Liver (tissue), 9 donors: ENCODE data around the gene ZNF222. TPM values are rescaled to one million over a fixed set of nuclear protein-coding genes. Genes with fewer than 3 reads are reported as not detected.

Source experiments
- DNase-seq: peaks from one replicate; pipeline ENCODE4 v3.0.0-alpha.2; 2017; ENCODE audit warnings: low spot score
- H3K27ac ChIP-seq, 2 donors: one replicate each; pipeline ENCODE4 v1.7.0; 2013; ENCODE audit warnings: inconsistent platforms in 2 of 2, low read length in 2 of 2, control low read depth in 1 of 2, low read depth in 1 of 2, mild to moderate bottlenecking in 1 of 2
- H3K27me3 ChIP-seq, 4 donors: one replicate each; pipeline versions ENCODE4 v1.6.1 to v1.7.0; 2013; ENCODE audit warnings: low read length in 3 of 4, inconsistent platforms in 1 of 4, mild to moderate bottlenecking in 1 of 4, moderate library complexity in 1 of 4; ENCODE audit not compliant: control insufficient read depth in 4 of 4, insufficient read depth in 4 of 4
- H3K36me3 ChIP-seq, 4 donors: one replicate each; pipeline versions ENCODE4 v1.6.1 to v1.7.0; 2013; ENCODE audit warnings: low read length in 3 of 4, mild to moderate bottlenecking in 3 of 4, low read depth in 1 of 4, moderate library complexity in 1 of 4; ENCODE audit not compliant: control insufficient read depth in 4 of 4, insufficient read depth in 3 of 4
- H3K4me1 ChIP-seq, 4 donors: one replicate each; pipeline versions ENCODE4 v1.6.1 to v1.7.0; 2013; ENCODE audit warnings: low read length in 3 of 4, mild to moderate bottlenecking in 3 of 4, moderate library complexity in 1 of 4; ENCODE audit not compliant: control insufficient read depth in 4 of 4, insufficient read depth in 4 of 4
- H3K4me3 ChIP-seq, 3 donors: one replicate each; pipeline versions ENCODE4 v1.6.1 to v1.7.0; 2013; ENCODE audit warnings: low read length in 3 of 3, control low read depth in 1 of 3, low read depth in 1 of 3, mild to moderate bottlenecking in 1 of 3
- H3K9ac ChIP-seq, 2 donors: one replicate each; pipeline ENCODE4 v1.7.0; 2013; ENCODE audit warnings: low read length in 2 of 2, mild to moderate bottlenecking in 2 of 2, moderate library complexity in 2 of 2, control low read depth in 1 of 2, low read depth in 1 of 2
- H3K9me3 ChIP-seq, 4 donors: one replicate each; pipeline versions ENCODE4 v1.6.1 to v1.7.0; 2013; ENCODE audit warnings: low read length in 3 of 4; ENCODE audit not compliant: control insufficient read depth in 4 of 4
- EGR1 ChIP-seq, 2 donors: IDR thresholded peaks; 2 replicates each; pipeline ENCODE4 v1.6.1; 2016 to 2018; ENCODE audit warnings: antibody characterized with exemption in 2 of 2, low read depth in 2 of 2
- FOXA1 ChIP-seq: IDR thresholded peaks from 2 replicates; pipeline ENCODE4 v1.6.1; 2016; ENCODE audit warnings: antibody characterized with exemption
- FOXA2 ChIP-seq: IDR thresholded peaks from 2 replicates; pipeline ENCODE4 v1.6.1; 2016; ENCODE audit warnings: antibody characterized with exemption
- GABPA ChIP-seq, 2 donors: IDR thresholded peaks in 1 of 2; conservative IDR thresholded peaks in 1 of 2; 2 replicates each; pipeline ENCODE4 v1.6.1; 2016; ENCODE audit warnings: antibody characterized with exemption in 2 of 2, mild to moderate bottlenecking in 1 of 2, moderate library complexity in 1 of 2
- HNF4A ChIP-seq, 2 donors: conservative IDR thresholded peaks; 2 replicates each; pipeline ENCODE4 v1.6.1; 2016; ENCODE audit warnings: antibody characterized with exemption in 2 of 2, mild to moderate bottlenecking in 2 of 2
- HNF4G ChIP-seq: IDR thresholded peaks from 2 replicates; pipeline ENCODE4 v1.6.1; 2016; ENCODE audit warnings: antibody characterized with exemption
- JUND ChIP-seq, 2 donors: IDR thresholded peaks; 2 replicates each; pipeline ENCODE4 v1.6.1; 2016; ENCODE audit warnings: antibody characterized with exemption in 2 of 2
- NR2F2 ChIP-seq: IDR thresholded peaks from 2 replicates; pipeline ENCODE4 v1.6.1; 2016; ENCODE audit warnings: antibody characterized with exemption
- RAD21 ChIP-seq, 2 donors: IDR thresholded peaks; 2 replicates each; pipeline ENCODE4 v1.6.1; 2016; ENCODE audit warnings: antibody characterized with exemption in 2 of 2, mild to moderate bottlenecking in 2 of 2
- REST ChIP-seq: IDR thresholded peaks from 2 replicates; pipeline ENCODE4 v1.6.1; 2016; ENCODE audit warnings: antibody characterized with exemption, mild to moderate bottlenecking
- RXRA ChIP-seq, 2 donors: IDR thresholded peaks; 2 replicates each; pipeline ENCODE4 v1.6.1; 2017 to 2018; ENCODE audit warnings: antibody characterized with exemption in 2 of 2, mild to moderate bottlenecking in 1 of 2
- SP1 ChIP-seq: IDR thresholded peaks from 2 replicates; pipeline ENCODE4 v1.6.1; 2018; ENCODE audit warnings: antibody characterized with exemption, mild to moderate bottlenecking
- TAF1 ChIP-seq: conservative IDR thresholded peaks from 2 replicates; pipeline ENCODE4 v1.6.1; 2016; ENCODE audit warnings: antibody characterized with exemption, mild to moderate bottlenecking
- YY1 ChIP-seq: IDR thresholded peaks from 2 replicates; pipeline ENCODE4 v1.6.1; 2016; ENCODE audit warnings: antibody characterized with exemption, mild to moderate bottlenecking
- WGBS: extraction: QIAGEN DNeasy Blood & Tissue Kit; methylation state at CpG from one replicate; pipeline ENCODE4 v1.1.7; 2013; 5-methylcytosine and 5-hydroxymethylcytosine counted together
- polyA plus RNA-seq, 2 donors: library from polyadenylated mRNA; stranded (reverse) in 1 of 2; unstranded in 1 of 2; fragments of 200-250 nt in 1 of 2; fragments of >200 nt in 1 of 2; fragmentation: Nextera tagmentation in 1 of 2; extraction: Ambion mirVana in 1 of 2; gene quantifications; one replicate each; pipeline versions ENCODE4 v1.2.1 to v1.2.3, GENCODE V29; 2013 to 2015
- total RNA-seq, 2 donors: library from RNA; depleted of rRNA; stranded (reverse); fragments of >200 nt; gene quantifications; one replicate each; pipeline ENCODE4 v1.2.3, GENCODE V29; 2014
- TF ChIP-seq, protein P1 (sequence below): IDR thresholded peaks from 2 replicates; pipeline ENCODE4 v1.6.1; 2016; ENCODE audit warnings: antibody characterized with exemption
- TF ChIP-seq, protein P2 (sequence below): IDR thresholded peaks from 2 replicates; pipeline ENCODE4 v1.6.1; 2016; ENCODE audit warnings: antibody characterized with exemption
- TF ChIP-seq, protein P3 (sequence below): fragments of 150-350 bp; IDR thresholded peaks from 2 replicates; pipeline ENCODE4 v1.5.1; 2017; ENCODE audit warnings: improper control_type of control experiment, low read depth, low read length; ENCODE audit not compliant: missing input control
- TF ChIP-seq, protein P4 (sequence below): IDR thresholded peaks from 2 replicates; pipeline ENCODE4 v1.6.1; 2016; ENCODE audit warnings: antibody characterized with exemption
- donor health status: healthy.
- donor health status: healthy.
- donor health status: healthy.
- donor health status: healthy.
- donor health status: healthy.

ZNF222 gene
- total and polyA plus RNA-seq, 4 donors, result 0.79 to 2.5 (median 1.5) TPM

DNA sequence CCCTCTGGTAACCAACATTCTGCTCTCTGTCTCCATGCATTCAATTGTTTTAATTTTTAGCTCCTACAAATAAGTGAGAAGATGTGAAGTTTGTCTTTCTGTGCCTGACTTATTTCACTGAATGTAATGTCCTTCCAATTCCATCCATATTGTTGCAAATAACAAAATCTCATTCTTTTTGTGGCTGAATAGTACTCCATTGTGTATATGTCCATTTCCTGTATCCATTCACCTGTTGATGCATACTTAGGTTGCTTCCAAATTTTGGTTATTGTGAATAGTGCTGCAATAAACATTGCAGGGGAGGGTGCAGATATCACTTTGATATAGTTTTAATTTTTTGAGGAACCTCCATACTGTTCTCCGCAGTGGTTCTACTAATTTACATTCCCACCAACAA lies 44.2 kb downstream of the ZNF222 start:
- H3K36me3 ChIP-seq, result peaks cover 9 to 25% (median 22%) of the 10 kb centered on the region in 4 donors
- no peak overlapping the region for H3K9ac ChIP-seq
- WGBS, result 96% methylated on average over 1 of the region's 1 CpG
- no peak for TF ChIP-seq REST
- TF ChIP-seq, protein P1, sequence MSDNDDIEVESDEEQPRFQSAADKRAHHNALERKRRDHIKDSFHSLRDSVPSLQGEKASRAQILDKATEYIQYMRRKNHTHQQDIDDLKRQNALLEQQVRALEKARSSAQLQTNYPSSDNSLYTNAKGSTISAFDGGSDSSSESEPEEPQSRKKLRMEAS, result no peak
- no peak for TF ChIP-seq SP1
- no peak for TF ChIP-seq GABPA (IDR thresholded peaks at IDR 0.05 in 1 of 2, conservative IDR thresholded peaks at IDR 0.05 in 1 of 2)
- TF ChIP-seq YY1, result no peak
- no peak for TF ChIP-seq FOXA2
- no peak for TF ChIP-seq HNF4A (conservative IDR thresholded peaks at IDR 0.05)
- TF ChIP-seq TAF1, result no peak
- no peak for TF ChIP-seq RXRA (IDR thresholded peaks at IDR 0.05)
- TF ChIP-seq, protein P2, sequence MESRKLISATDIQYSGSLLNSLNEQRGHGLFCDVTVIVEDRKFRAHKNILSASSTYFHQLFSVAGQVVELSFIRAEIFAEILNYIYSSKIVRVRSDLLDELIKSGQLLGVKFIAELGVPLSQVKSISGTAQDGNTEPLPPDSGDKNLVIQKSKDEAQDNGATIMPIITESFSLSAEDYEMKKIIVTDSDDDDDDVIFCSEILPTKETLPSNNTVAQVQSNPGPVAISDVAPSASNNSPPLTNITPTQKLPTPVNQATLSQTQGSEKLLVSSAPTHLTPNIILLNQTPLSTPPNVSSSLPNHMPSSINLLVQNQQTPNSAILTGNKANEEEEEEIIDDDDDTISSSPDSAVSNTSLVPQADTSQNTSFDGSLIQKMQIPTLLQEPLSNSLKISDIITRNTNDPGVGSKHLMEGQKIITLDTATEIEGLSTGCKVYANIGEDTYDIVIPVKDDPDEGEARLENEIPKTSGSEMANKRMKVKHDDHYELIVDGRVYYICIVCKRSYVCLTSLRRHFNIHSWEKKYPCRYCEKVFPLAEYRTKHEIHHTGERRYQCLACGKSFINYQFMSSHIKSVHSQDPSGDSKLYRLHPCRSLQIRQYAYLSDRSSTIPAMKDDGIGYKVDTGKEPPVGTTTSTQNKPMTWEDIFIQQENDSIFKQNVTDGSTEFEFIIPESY, result no peak
- no peak for TF ChIP-seq FOXA1
- no peak for TF ChIP-seq EGR1 (IDR thresholded peaks at IDR 0.05; ENCODE audit: low read depth in 2 of 2)
- TF ChIP-seq NR2F2, result no peak
- TF ChIP-seq HNF4G, result no peak
- TF ChIP-seq RAD21 (IDR thresholded peaks at IDR 0.05), result no peak
- no peak for TF ChIP-seq JUND (IDR thresholded peaks at IDR 0.05)
- TF ChIP-seq, protein P3, sequence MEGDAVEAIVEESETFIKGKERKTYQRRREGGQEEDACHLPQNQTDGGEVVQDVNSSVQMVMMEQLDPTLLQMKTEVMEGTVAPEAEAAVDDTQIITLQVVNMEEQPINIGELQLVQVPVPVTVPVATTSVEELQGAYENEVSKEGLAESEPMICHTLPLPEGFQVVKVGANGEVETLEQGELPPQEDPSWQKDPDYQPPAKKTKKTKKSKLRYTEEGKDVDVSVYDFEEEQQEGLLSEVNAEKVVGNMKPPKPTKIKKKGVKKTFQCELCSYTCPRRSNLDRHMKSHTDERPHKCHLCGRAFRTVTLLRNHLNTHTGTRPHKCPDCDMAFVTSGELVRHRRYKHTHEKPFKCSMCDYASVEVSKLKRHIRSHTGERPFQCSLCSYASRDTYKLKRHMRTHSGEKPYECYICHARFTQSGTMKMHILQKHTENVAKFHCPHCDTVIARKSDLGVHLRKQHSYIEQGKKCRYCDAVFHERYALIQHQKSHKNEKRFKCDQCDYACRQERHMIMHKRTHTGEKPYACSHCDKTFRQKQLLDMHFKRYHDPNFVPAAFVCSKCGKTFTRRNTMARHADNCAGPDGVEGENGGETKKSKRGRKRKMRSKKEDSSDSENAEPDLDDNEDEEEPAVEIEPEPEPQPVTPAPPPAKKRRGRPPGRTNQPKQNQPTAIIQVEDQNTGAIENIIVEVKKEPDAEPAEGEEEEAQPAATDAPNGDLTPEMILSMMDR, result no peak
- TF ChIP-seq, protein P4, sequence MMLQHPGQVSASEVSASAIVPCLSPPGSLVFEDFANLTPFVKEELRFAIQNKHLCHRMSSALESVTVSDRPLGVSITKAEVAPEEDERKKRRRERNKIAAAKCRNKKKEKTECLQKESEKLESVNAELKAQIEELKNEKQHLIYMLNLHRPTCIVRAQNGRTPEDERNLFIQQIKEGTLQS, result no peak
- peaks cover 33 to 41% (median 35%) of the 10 kb centered on the region in 4 donors for H3K9me3 ChIP-seq
- no peaks in the 10 kb centered on the region for H3K27me3 ChIP-seq
- H3K4me1 ChIP-seq, result peaks cover 0 to 14% (median 12%) of the 10 kb centered on the region in 4 donors
- DNase-seq, result no peak
- H3K27ac ChIP-seq, result no peak overlapping the region
- H3K4me3 ChIP-seq, result no peak overlapping the region
